Lower lobe of right lung (tissue), 2 donors: Measurements from ENCODE around the gene ANO7. TPM values are rescaled to one million over a fixed set of nuclear protein-coding genes. Genes with fewer than 3 reads are reported as not detected.

Experiments used
- ATAC-seq, 2 donors: fragments of 200-7000 bp; cut with Tn5 transposase; one replicate each; pipeline ENCODE4 v1.9.1; 2020 to 2022; ENCODE audit warnings: mild to moderate bottlenecking in 2 of 2, moderate library complexity in 2 of 2
- DNase-seq: peaks from one replicate; pipeline ENCODE4 v3.0.0-alpha.2; 2020
- H3K27ac ChIP-seq: fragments of 200-600 bp; one replicate; pipeline ENCODE4 v1.8.0; 2022
- H3K27me3 ChIP-seq: fragments of 200-600 bp; one replicate; pipeline ENCODE4 v1.8.0; 2022; ENCODE audit warnings: low read depth
- H3K36me3 ChIP-seq: fragments of 200-600 bp; one replicate; pipeline ENCODE4 v1.8.0; 2022; ENCODE audit warnings: mild to moderate bottlenecking
- H3K4me1 ChIP-seq: fragments of 200-600 bp; one replicate; pipeline ENCODE4 v1.8.0; 2022
- H3K4me3 ChIP-seq: fragments of 200-600 bp; one replicate; pipeline ENCODE4 v1.8.0; 2022; ENCODE audit warnings: mild to moderate bottlenecking
- H3K9me3 ChIP-seq: fragments of 200-600 bp; one replicate; pipeline ENCODE4 v1.8.0; 2022
- CTCF ChIP-seq: fragments of 200-600 bp; IDR thresholded peaks from one replicate; pipeline ENCODE4 v1.8.0; 2022; ENCODE audit warnings: antibody characterized with exemption, mild to moderate bottlenecking
- intact Hi-C: fragments of 100-400 bp; cut with DNase I; formaldehyde crosslinking; loops from one replicate; pipeline ENCODE4 v1.11.0; 2022
- total RNA-seq: library from RNA; stranded (reverse); fragmentation: NEBNext Ultra II Directional; extraction: Animal tissue kit (Norgen Biotek cat#: 25700); gene quantifications from one replicate; pipeline ENCODE4 v1.2.1, GENCODE V29; 2021
- donor health status: DM: no; HTN: yes; CAD: no; lungs with severe emphysema.

The ANO7 gene
- total RNA-seq, 1 donor from 2014 or later, result 1.3 TPM

GRCh38 chr2:241230435-241230834 lies 42.0 kb downstream of the ANO7 start:
- H3K36me3 ChIP-seq, result peaks cover 100% of the 10 kb centered on the region
- TF ChIP-seq CTCF, result no peak
- intact Hi-C loops, result no loop called here
- no peaks in the 10 kb centered on the region for H3K4me1 ChIP-seq
- ATAC-seq (no peak), DNase-seq (peak; percentile 24)
- no peaks in the 10 kb centered on the region for H3K9me3 ChIP-seq
- H3K27ac ChIP-seq, result no peak overlapping the region
- no peak overlapping the region for H3K4me3 ChIP-seq
- H3K27me3 ChIP-seq, result no peaks in the 10 kb centered on the region

DNA sequence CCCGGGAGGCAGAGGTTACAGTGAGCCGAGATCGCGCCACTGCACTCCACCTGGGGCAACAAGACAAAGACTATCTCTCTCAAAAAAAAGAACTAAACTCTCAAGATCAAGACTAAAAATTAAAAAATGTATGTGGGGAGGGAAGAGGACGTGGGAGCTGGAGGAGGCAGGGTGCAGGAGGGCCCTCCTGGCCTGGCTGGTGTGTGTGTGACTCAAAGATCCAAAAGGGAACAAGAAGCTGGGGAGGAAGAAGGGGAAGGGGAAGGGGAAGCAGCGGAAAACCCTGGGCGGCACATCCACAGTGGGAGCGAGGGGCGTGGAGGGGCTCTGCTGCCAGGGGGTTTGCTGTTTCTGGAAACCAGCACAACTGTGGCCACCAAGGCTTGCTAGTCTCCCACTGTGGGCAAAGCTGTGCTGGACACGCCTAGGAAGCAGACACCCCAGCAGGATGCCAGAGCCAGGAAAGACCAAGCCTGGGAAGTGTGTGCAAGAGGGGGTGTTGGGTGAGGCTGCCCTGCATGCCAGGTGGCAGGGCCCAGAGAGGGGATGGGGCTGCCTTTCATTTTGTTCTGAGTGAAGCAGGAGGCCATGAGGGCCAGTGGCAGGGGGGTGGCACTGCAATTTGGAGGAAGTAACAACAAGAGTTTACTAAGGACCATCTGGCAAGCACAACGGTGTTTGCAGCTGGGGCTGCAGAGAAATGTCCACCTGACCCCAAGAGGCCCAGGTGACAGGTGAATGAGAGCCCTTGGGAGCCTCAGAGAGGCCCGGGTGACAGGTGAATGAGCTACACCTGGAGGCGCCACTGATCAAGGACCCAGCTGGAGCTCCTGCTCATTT lies 44.5 kb downstream of the ANO7 start:
- Histone ChIP-seq H3K9me3 (no peaks in the 10 kb centered on the region), H3K4me3 (no peak overlapping the region), H3K27ac (no peak overlapping the region), H3K36me3 (peaks cover 100% of the 10 kb centered on the region), H3K27me3 (no peaks in the 10 kb centered on the region), H3K4me1 (no peaks in the 10 kb centered on the region)
- intact Hi-C loops, result no loop called here
- ATAC-seq, result no peak
- DNase-seq, result peak; percentile 30
- TF ChIP-seq CTCF, result no peak

DNA sequence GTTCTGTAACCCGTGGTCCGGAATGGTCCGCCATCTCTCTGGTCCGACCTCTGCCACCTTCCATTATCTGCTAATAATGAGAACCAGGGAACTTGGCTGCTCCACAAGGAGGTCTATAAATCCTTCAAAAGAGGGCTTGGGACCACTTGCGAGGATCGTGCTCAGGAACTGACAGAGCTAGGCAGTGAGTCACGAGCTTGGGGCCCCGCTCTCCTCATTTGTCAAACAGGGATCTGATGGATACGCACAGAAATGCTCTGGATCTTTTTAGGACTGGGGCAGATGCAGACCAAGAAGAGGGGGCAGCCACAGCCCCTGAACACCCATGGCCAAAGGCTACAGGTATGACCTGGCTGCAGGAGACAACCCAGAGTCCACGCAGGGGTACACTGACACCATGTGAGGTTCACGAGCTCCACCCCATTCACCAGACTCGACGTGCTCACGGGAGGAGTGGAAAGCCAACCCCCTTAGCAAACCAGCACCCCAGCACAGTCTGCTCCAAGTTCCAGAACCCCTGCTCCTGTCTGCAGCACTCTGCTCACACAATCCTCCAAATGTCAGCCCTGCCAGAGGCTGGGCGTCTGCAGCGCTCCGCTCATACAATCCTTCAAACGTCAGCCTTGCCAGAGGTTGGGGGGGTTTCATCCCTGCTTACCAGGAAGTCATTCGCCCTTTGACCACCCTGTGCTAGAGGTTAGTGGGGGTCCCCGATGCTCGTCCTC lies 45.8 kb downstream of the ANO7 start:
- no peaks in the 10 kb centered on the region for H3K27me3 ChIP-seq
- no peak overlapping the region for H3K27ac ChIP-seq
- no peak for TF ChIP-seq CTCF
- ATAC-seq (no peak), DNase-seq (no peak)
- no peak overlapping the region for H3K4me3 ChIP-seq
- intact Hi-C loops, result no loop called here
- no peaks in the 10 kb centered on the region for H3K9me3 ChIP-seq
- H3K36me3 ChIP-seq, result peaks cover 100% of the 10 kb centered on the region
- H3K4me1 ChIP-seq, result no peaks in the 10 kb centered on the region

GRCh38 chr2:241234962-241235740 lies 46.7 kb downstream of the ANO7 start:
- no peak for DNase-seq
- H3K36me3 ChIP-seq, result peaks cover 100% of the 10 kb centered on the region
- no peak overlapping the region for H3K27ac ChIP-seq
- intact Hi-C loops, result no loop called here
- H3K4me1 ChIP-seq, result no peaks in the 10 kb centered on the region
- no peak for TF ChIP-seq CTCF
- no peaks in the 10 kb centered on the region for H3K27me3 ChIP-seq
- H3K4me3 ChIP-seq, result no peak overlapping the region
- ATAC-seq, result no peak
- H3K9me3 ChIP-seq, result no peaks in the 10 kb centered on the region

DNA sequence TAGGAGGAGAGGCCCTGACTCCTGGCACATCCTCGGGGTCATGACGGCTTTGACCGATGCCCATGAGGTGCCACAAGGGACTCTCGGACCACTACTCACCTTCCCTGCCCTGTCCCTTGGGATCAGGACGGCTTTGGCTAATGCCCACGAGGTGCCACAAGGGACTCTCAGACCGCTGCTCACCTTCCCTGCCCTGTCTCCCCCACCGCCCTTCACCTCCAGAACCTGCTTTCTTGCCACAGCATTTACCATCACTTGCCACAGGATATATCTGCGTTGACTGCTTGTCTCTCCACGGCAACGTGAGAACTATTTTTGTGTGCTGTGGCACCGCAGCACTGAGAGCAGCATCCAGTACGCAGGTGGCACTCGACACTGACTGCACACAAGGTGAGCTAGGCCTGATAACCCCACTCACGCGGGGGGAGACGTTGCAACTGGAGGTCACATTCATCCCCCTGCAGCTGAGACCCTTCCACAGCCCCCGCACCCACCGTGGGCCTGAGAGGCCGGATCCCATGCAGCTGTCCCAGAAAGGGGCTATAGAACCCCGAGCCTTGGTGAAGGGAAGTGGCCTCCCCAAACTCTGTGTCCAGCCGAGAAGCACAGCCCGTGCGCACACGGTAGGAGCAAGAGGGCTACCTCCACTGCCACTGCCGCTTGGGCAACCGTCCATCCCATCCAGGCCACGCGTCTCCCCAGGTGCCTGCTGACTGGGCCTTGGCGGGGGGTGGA lies 47.5 kb downstream of the ANO7 start:
- no peaks in the 10 kb centered on the region for H3K4me1 ChIP-seq
- no peak overlapping the region for H3K4me3 ChIP-seq
- H3K36me3 ChIP-seq, result peaks cover 100% of the 10 kb centered on the region
- no peak for TF ChIP-seq CTCF
- intact Hi-C loops, result no loop called here
- no peaks in the 10 kb centered on the region for H3K27me3 ChIP-seq
- H3K27ac ChIP-seq, result no peak overlapping the region
- no peaks in the 10 kb centered on the region for H3K9me3 ChIP-seq
- ATAC-seq (no peak), DNase-seq (no peak)
